GM19467 (cell line): ENCODE measurements around the gene SFT2D2.

Experiments
- ATAC-seq: cut with Tn5 transposase; IDR thresholded peaks from one replicate; pipeline ENCODE4 v1.9.1; 2021; ENCODE audit warnings: mild to moderate bottlenecking, moderate library complexity; ENCODE audit not compliant: unreplicated experiment

SFT2D2 gene

DNA sequence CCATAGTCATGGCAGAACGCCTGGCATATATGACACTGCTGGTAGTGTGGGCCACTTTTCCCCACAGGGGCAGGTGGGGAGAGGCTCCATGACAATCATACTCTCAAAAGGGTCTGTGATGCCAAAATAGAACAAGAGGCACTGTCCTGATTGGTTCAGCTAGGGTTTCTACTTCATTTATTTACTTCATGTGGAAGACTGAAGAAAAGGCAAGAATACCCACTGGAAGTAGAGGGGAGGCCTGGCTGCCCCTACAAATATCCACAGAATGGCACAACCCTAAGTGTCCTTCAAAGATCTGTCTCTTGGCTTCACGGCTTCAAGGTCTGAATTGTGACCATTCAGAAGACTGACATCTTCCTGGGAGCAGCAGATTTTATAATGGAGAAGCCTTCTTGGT lies 4.5 kb upstream of the SFT2D2 start:
- ATAC-seq, result no peak

DNA sequence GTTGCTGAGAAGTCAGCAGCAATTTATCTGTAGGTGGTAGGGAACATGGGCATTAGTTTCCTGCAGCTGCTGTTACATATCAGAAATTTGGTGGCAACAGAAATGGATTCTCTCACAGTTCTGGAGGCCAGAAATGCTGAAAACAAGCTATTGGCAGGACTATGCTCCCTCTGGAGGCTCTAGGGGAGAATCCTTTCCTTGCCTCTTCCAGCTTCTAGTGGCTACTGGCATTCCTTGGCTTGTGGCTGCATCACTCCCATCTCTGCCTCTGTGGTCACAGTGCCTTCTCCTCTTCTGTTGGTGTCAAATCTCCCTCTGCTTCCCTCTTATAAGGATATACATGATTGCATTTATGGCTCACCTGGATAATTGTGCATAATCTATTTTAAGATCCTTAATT lies 2.5 kb upstream of the SFT2D2 start:
- no peak for ATAC-seq

DNA sequence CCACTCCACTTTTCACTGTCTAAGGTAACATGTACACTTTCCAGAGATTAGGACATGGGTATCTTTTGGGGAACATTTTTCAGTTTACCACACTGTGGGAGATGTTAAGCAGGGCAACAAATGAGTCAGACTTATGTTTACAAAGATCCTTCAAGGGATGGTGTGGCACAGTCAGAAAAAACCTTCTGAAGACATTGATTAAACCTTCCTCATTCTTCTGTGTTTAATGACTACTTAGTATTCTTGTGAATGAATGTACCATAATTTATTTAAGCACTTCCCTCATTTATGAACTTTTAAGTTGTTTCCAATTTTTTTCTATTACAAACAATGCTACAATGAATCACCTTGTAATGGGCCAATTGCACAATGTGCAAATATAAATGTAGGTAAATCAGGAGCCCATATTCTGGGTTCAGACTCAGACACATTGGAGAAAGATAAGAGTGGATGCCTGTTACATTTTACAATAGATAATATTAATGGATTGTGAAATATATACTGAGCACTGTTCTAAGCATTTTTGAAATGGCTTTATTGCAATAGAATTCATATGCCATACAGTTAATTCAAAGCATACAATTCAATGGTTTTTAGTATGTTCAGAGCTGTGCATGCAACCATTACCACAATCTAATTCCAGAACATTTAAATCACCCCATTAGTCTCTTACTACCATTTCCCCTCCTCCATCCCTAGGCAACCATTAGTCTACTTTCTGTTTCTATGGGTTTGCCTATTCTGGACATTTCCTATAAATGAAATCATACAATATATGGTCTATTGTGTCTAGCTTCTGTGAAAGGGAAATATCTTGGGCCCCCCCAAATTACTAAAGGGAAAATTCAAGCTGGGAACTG lies 1.9 kb upstream of the SFT2D2 start:
- ATAC-seq, result no peak

GRCh38 chr1:168224991-168225390 lies 813 bp upstream of the SFT2D2 start:
- ATAC-seq, result no peak

DNA sequence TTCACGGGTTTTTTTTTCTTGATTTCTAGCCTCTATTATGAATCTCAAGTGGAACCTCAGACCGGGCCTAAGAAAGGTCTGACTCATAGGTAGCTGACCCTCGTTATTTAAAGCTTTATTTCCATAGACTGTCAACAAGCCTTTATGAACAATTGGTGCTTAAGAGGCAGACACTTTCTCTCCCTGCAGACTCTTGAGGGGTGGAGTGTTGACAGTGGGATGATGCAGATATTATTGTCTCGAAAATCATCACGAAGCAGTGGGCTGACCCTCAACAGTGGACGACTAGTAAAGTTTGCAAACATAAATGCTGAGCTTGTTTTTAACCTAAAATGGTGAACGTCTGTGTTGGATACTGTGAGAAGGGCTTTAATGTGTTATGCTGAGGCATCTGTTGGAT lies 1.8 kb downstream of the SFT2D2 start:
- ATAC-seq, result no peak

- no peak for ATAC-seq
These were observed 4.1 kb downstream of the SFT2D2 start for GRCh38 chr1:168229893-168230292.

DNA sequence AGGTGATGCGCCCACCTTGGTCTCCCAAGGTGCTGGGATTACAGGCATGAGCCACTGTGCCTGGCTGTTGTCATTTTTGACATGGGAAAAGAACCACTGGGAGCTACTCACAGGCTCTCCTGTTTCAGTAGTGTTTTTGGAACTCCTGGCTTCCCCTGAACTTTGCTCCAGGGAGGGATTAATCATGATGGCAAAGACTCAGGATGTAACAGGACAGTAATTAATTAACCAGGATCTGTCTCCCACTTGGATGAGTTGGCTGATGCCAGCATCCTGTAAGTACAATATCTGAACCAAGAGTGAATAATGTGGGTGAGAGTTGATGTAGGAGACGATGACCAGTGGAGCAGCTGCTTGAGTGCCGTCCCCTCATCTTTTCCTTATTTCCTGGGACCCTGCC lies 4.9 kb downstream of the SFT2D2 start:
- ATAC-seq, result no peak

DNA sequence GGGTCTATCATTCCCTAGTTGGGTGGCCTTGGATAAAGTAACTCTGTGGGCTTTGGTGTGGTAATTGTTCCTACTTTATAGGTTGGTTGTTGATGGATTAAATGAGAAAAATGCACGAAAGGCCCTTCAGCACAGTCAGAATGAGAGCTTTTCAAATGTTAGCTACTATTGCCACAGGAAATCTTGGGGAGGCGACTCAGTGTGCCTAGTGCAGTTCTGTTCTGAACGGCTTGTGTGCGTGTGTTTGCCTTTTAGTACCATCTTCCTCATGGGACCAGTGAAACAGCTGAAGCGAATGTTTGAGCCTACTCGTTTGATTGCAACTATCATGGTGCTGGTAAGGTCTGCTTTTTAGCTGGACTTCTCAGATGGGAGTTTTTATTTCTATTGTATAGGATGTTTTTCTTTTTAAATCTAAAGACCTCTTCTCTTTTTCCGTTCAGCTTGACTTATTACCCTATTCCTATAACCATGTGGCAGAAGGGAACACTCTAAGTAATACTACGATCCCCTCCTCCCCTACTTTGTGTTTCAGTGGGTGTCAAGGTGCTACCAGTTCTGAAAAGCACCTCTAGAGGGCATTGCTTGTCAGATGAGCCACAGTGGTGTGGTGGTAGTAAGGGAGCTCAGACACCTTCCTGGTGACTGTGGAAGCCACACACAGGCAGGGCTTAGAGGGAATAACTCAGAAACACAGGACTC lies 9.2 kb downstream of the SFT2D2 start:
- peak; percentile 68 for ATAC-seq

- ATAC-seq, result no peak
These were observed 9.7 kb downstream of the SFT2D2 start for GRCh38 chr1:168235548-168235885.

DNA sequence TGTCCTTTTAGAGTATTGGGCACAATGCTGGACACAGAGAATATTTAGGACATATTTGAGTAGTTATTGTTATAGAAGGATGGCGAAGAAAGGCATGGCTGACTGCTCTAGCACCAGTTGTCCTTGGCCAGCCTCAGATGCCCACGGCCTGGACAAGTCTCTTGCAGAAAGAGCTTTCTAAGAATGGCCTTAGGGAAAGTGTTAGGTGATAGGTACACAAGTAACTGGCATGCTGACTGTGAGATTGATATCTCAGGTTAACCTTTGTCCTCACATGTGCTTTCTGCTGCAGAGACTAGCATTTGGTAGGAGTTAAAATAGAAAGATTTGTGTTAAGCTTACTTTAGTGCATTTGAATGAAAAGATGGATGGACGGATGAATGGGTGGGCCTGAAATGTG lies 10.1 kb downstream of the SFT2D2 start:
- no peak for ATAC-seq

GRCh38 chr1:168236836-168237611 lies 11.2 kb downstream of the SFT2D2 start:
- no peak for ATAC-seq

- no peak for ATAC-seq
These were observed 17.4 kb downstream of the SFT2D2 start for GRCh38 chr1:168243198-168243597.

- no peak for ATAC-seq
These were observed 17.9 kb downstream of the SFT2D2 start for GRCh38 chr1:168243636-168244212.

- ATAC-seq, result no peak
These were observed 19.2 kb downstream of the SFT2D2 start for GRCh38 chr1:168245042-168245441.

- ATAC-seq, result no peak
These were observed 20.7 kb downstream of the SFT2D2 start for GRCh38 chr1:168246506-168246905.

DNA sequence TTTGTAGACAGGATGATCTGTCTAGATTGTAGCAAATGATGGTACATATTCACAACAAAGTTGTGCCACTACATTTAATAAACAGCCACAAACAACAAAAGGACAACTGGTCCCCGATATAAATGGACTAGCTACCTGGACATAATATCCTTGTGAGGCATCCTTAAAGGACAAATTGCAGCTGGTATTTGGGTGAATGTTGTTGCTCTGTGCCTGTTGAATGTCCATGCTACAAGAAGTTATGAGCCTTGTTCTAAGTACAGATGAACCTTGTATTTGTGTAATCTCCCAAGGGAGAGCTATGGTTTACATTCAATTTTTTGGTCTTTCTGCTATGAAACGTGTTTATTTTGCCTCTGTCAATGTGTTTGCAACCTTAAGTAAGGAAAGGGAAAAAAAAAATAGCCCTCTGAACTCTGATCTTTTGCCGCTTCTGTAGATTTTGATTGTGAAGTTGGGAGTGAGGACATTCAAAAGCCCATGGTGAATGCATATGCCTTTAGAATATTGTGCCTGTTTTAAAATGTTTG lies 26.5 kb downstream of the SFT2D2 start:
- ATAC-seq, result no peak

- ATAC-seq, result no peak
These were observed 30.4 kb downstream of the SFT2D2 start for GRCh38 chr1:168256164-168256563.

GRCh38 chr1:168257397-168257796 lies 31.6 kb downstream of the SFT2D2 start:
- ATAC-seq, result no peak

GRCh38 chr1:168259567-168259966 lies 33.8 kb downstream of the SFT2D2 start:
- no peak for ATAC-seq

DNA sequence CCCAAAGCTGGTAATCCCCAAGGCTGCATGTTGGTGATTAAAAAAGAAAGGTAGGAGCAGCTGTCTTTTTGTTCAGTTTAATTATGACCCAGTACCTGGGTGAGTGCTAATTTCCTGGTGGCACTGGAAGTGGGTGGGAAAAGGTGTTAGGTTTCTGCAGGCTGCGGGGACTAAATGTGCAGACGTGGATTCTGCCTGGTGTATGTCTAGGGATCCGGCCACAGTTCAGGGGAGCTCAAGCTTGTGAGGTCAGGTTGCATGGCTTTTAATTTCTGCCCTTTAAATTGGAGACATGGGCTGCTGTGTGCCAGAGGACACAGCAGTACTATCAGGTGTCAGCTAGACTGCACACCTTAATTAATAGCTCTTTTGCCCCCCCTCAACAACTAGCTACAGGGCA lies 34.6 kb downstream of the SFT2D2 start:
- ATAC-seq, result no peak

DNA sequence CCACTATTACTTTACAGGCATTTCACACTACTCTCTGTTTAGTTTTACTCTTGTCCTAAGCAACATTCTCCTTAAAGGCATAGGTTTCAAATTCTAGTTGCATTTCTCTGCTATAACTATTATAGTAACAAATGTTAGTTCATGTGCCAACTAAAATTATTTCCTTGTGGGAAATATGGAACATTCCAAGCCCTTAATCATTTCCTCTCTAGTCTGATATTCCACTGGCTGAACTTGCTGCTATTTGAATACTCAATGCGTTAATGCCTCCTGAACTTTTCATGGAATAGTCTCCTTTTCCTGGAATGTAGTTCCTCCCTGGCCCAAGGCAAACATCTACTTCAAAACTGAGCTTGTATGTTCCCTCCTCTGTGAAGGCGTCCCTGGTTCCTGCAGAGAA lies 35.6 kb downstream of the SFT2D2 start:
- ATAC-seq, result no peak
